Measurements from ENCODE around the gene AXIN1. TPM values are rescaled to one million over a fixed set of nuclear protein-coding genes. Genes with fewer than 3 reads are reported as not detected.
A peak's percentile ranks its signal among the peaks of the same experiment; 100 is the strongest.

The AXIN1 gene
- total and polyA plus RNA-seq, 2 donors, result 20.0 to 24.1 TPM

DNA sequence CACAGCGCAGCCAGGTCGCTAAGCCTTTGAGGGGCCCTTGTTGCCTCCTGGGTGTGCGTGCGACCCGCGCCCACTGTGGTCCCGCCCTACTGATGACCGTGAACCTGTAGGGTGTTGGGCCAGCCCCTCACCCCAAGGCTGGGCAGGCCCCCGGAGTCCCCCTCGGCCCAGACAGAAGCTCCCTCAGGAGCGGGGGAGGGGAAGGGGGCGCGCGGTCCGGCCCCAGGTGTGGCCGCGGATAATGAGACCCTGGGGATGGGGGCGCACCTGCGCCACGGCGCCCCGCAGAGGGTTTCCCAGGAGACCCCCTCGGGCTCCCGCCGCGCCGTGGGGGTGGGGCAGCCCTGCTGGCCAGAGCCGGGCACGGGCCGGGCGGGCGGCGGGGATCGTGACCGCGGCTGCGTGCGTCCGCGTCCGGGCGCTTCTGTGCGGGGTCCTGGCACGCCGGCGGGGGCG lies 72.5 kb downstream of the AXIN1 start:
- Histone ChIP-seq H3K36me3 (ENCODE audit: control insufficient read depth in 2 of 2, insufficient read depth in 2 of 2, low read length in 1 of 2) (no peaks in the 10 kb centered on the region), H3K4me3 (ENCODE audit: low read length in 2 of 2) (no peak overlapping the region), H3K27ac (ENCODE audit: low read depth in 1 of 2, low read length in 1 of 2) (no peak overlapping the region), H3K27me3 (ENCODE audit: control insufficient read depth in 2 of 2, insufficient read depth in 1 of 2, low read length in 1 of 2) (peaks cover 54 to 78% of the 10 kb centered on the region in 2 donors), H3K9me3 (ENCODE audit: control insufficient read depth in 2 of 2, insufficient read depth in 1 of 2, low read length in 1 of 2) (peaks cover 0 to 9% of the 10 kb centered on the region in 2 donors), H3K4me1 (ENCODE audit: control insufficient read depth in 2 of 2, insufficient read depth in 2 of 2, low read length in 2 of 2) (peaks cover 0 to 2% of the 10 kb centered on the region in 2 donors)
- 12% methylated on average over 47 of the region's 47 CpGs for WGBS
- DNase-seq (ENCODE audit: low read depth in 6 of 9, low spot score in 9 of 9), result no peak

DNA sequence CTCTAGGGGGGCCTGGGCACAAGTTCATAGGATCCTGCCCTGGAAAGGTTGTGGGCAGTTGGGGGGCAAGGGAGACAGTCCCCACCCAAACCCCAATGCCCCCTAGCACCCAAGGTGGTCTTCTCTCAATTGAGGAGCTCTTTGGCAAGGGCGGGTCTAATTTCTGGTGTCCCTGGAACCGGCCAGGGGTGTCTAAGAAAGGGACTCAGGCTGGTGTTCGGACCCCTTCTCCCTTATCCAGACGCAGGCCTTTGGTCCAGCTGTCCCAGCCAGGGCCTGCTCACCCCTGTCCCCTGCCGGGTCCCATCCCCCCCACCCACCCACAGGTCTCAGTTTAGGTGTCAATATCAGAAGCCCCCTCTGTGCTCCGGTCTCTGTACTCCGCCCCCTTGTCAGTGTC lies 73.0 kb downstream of the AXIN1 start:
- DNase-seq (ENCODE audit: low read depth in 6 of 9, low spot score in 9 of 9), result no peak
- Histone ChIP-seq H3K27ac (ENCODE audit: low read depth in 1 of 2, low read length in 1 of 2) (no peak overlapping the region), H3K4me1 (ENCODE audit: control insufficient read depth in 2 of 2, insufficient read depth in 2 of 2, low read length in 2 of 2) (peaks cover 0 to 2% of the 10 kb centered on the region in 2 donors), H3K4me3 (ENCODE audit: low read length in 2 of 2) (no peak overlapping the region), H3K27me3 (ENCODE audit: control insufficient read depth in 2 of 2, insufficient read depth in 1 of 2, low read length in 1 of 2) (peaks cover 59 to 83% of the 10 kb centered on the region in 2 donors), H3K9me3 (ENCODE audit: control insufficient read depth in 2 of 2, insufficient read depth in 1 of 2, low read length in 1 of 2) (peaks cover 0 to 4% of the 10 kb centered on the region in 2 donors), H3K36me3 (ENCODE audit: control insufficient read depth in 2 of 2, insufficient read depth in 2 of 2, low read length in 1 of 2) (no peaks in the 10 kb centered on the region)
- 81% methylated on average over 7 of the region's 7 CpGs for WGBS

DNA sequence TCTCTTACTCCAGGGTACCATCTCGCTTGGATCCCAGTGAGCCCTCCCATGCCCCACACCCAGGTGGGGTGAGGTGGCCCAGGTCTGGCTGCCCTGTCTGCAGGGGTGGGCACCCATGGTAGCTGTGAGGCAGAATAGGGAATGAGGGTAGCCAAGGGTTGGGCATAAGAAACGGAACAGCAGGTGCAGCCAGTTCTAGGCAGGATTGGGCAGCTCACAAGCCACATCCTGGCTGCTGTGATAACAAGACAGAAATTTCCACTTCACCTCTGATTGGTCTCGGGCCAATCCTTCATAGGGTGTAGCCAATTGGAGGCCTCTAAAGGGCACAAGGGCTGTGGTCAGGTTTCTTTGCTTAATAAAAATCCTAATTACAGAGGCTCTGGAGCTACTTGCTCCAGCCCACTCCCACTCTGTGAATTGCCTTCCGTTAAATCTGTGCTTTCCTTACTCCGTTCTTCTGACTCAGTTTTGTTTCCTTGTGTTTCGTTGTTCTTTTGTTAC lies 73.6 kb downstream of the AXIN1 start:
- WGBS, result 48% methylated on average over 6 of the region's 6 CpGs
- Histone ChIP-seq H3K27ac (ENCODE audit: low read depth in 1 of 2, low read length in 1 of 2) (no peak overlapping the region), H3K36me3 (ENCODE audit: control insufficient read depth in 2 of 2, insufficient read depth in 2 of 2, low read length in 1 of 2) (no peaks in the 10 kb centered on the region), H3K4me3 (ENCODE audit: low read length in 2 of 2) (no peak overlapping the region), H3K27me3 (ENCODE audit: control insufficient read depth in 2 of 2, insufficient read depth in 1 of 2, low read length in 1 of 2) (peaks cover 66 to 89% of the 10 kb centered on the region in 2 donors), H3K4me1 (ENCODE audit: control insufficient read depth in 2 of 2, insufficient read depth in 2 of 2, low read length in 2 of 2) (peaks cover 0 to 2% of the 10 kb centered on the region in 2 donors), H3K9me3 (ENCODE audit: control insufficient read depth in 2 of 2, insufficient read depth in 1 of 2, low read length in 1 of 2) (peaks cover 0 to 4% of the 10 kb centered on the region in 2 donors)
- DNase-seq (ENCODE audit: low read depth in 6 of 9, low spot score in 9 of 9), result peak in 2 of 9 donors; percentile 7 to 56

DNA sequence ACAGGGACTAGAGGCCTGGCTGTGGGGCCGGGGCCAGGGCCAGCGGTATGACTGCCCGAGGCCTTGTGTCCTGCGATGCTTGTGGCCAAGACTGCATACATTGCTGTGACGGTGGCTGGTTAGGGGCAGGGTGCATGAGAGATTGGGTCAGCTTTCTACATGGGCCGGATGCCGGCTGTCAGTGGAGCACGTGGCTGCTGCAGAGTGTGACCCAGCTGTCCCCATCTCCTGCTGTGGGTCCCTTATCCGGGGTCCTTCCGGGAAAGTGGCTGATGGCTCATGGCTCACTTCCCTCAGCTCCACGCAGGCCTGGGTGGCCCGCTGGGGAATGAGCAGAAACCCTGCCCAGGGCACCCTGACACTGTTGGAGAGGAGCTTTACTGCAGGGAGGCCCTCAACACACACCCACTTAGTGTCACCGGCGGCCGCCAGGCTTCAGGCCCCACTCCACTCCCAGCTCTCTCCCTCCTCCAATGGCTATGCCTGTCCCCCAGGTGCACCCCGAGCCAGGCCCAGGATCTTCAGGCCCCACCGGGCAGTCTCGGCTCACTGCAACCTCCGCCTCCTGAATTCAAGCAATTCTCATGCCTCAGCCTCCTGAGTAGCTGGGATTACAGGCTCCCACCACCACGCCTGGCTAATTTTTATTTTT lies 76.0 kb downstream of the AXIN1 start:
- WGBS, result 95% methylated on average over 20 of the region's 20 CpGs
- no peak overlapping the region for H3K4me3 ChIP-seq (ENCODE audit: low read length in 2 of 2)
- H3K9me3 ChIP-seq (ENCODE audit: control insufficient read depth in 2 of 2, insufficient read depth in 1 of 2, low read length in 1 of 2), result peaks cover 0 to 4% of the 10 kb centered on the region in 2 donors
- peaks cover 0 to 2% of the 10 kb centered on the region in 2 donors for H3K4me1 ChIP-seq (ENCODE audit: control insufficient read depth in 2 of 2, insufficient read depth in 2 of 2, low read length in 2 of 2)
- H3K36me3 ChIP-seq (ENCODE audit: control insufficient read depth in 2 of 2, insufficient read depth in 2 of 2, low read length in 1 of 2), result no peaks in the 10 kb centered on the region
- DNase-seq (ENCODE audit: low read depth in 6 of 9, low spot score in 9 of 9), result no peak
- peaks cover 67 to 86% of the 10 kb centered on the region in 2 donors for H3K27me3 ChIP-seq (ENCODE audit: control insufficient read depth in 2 of 2, insufficient read depth in 1 of 2, low read length in 1 of 2)
- no peak overlapping the region for H3K27ac ChIP-seq (ENCODE audit: low read depth in 1 of 2, low read length in 1 of 2)

DNA sequence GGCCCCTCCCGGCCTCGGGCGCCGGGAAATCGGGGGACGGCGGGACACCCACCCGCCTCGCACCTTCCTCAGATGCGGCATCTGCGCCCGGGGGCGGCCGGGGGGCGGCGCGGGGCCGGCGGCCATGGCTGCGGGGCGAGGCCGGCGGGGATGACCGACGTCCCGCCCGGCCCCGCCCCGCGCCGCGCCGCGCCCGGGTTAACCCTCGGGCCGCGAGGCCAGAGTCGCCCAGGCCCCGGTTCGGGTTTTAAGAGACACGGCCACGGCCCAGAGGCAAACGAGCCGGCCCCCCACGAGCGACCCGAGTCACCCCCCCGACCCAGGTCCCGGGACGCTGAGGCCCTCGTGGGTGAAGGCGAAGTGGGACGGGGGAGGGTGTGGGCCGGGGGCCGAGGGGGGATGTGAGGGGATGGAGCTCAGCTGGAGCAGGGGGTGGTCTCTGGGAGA lies 76.7 kb downstream of the AXIN1 start, which contains the start of gene RGS11:
TSS of gene RGS11 (minus strand) at position 159 of the 447 bp plus-strand sequence. CDS start at position 126, 33 bp downstream.
- DNase-seq (ENCODE audit: low read depth in 6 of 9, low spot score in 9 of 9), result no peak
- H3K27me3 ChIP-seq (ENCODE audit: control insufficient read depth in 2 of 2, insufficient read depth in 1 of 2, low read length in 1 of 2), result peaks cover 60 to 84% of the 10 kb centered on the region in 2 donors
- WGBS, result 6% methylated on average over 56 of the region's 56 CpGs
- H3K27ac ChIP-seq (ENCODE audit: low read depth in 1 of 2, low read length in 1 of 2), result no peak within 1 kb of the TSS
- peaks cover 0 to 4% of the 10 kb centered on the region in 2 donors for H3K9me3 ChIP-seq (ENCODE audit: control insufficient read depth in 2 of 2, insufficient read depth in 1 of 2, low read length in 1 of 2)
- no peaks in the 10 kb centered on the region for H3K36me3 ChIP-seq (ENCODE audit: control insufficient read depth in 2 of 2, insufficient read depth in 2 of 2, low read length in 1 of 2)
- peaks cover 0 to 2% of the 10 kb centered on the region in 2 donors for H3K4me1 ChIP-seq (ENCODE audit: control insufficient read depth in 2 of 2, insufficient read depth in 2 of 2, low read length in 2 of 2)
- H3K4me3 ChIP-seq (ENCODE audit: low read length in 2 of 2), result peak within 1 kb of the TSS in 1 of 2 donors; percentile 25

DNA sequence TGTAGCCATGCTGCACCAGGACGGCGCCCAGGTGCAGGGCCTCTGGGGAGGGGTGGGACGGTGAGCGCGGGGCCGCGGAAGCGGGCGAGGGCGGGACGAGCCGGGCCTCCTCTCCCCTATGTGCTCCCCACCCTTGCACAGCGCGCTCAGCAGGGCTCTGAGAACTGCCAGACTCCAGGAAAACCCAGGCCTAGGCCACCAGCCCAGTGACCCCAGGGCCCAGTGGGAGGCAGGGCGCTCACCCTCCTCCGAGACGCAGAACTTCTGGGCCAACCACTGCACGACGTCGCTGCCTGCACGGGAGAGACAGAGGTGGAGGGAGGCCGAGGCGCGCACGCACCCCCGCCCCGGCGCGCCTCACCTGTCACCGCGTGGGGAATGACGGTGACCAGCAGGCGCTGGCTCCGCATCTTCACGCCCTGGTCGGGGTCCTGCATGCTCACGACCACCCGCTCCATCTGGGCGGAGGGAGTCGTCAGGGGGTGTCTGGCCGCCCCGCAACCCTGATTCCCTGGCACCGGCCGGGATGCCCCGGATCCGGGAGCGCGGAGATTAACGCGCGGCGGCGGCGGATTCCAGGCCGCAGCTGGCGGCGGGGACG lies 77.4 kb downstream of the AXIN1 start:
- DNase-seq (ENCODE audit: low read depth in 6 of 9, low spot score in 9 of 9), result peak in 1 of 9 donors; percentile 15
- H3K4me3 ChIP-seq (ENCODE audit: low read length in 2 of 2), result no peak overlapping the region
- H3K36me3 ChIP-seq (ENCODE audit: control insufficient read depth in 2 of 2, insufficient read depth in 2 of 2, low read length in 1 of 2), result no peaks in the 10 kb centered on the region
- H3K27me3 ChIP-seq (ENCODE audit: control insufficient read depth in 2 of 2, insufficient read depth in 1 of 2, low read length in 1 of 2), result peaks cover 53 to 82% of the 10 kb centered on the region in 2 donors
- H3K4me1 ChIP-seq (ENCODE audit: control insufficient read depth in 2 of 2, insufficient read depth in 2 of 2, low read length in 2 of 2), result peaks cover 0 to 2% of the 10 kb centered on the region in 2 donors
- no peak overlapping the region for H3K27ac ChIP-seq (ENCODE audit: low read depth in 1 of 2, low read length in 1 of 2)
- peaks cover 0 to 4% of the 10 kb centered on the region in 2 donors for H3K9me3 ChIP-seq (ENCODE audit: control insufficient read depth in 2 of 2, insufficient read depth in 1 of 2, low read length in 1 of 2)
- WGBS, result 4% methylated on average over 58 of the region's 58 CpGs

DNA sequence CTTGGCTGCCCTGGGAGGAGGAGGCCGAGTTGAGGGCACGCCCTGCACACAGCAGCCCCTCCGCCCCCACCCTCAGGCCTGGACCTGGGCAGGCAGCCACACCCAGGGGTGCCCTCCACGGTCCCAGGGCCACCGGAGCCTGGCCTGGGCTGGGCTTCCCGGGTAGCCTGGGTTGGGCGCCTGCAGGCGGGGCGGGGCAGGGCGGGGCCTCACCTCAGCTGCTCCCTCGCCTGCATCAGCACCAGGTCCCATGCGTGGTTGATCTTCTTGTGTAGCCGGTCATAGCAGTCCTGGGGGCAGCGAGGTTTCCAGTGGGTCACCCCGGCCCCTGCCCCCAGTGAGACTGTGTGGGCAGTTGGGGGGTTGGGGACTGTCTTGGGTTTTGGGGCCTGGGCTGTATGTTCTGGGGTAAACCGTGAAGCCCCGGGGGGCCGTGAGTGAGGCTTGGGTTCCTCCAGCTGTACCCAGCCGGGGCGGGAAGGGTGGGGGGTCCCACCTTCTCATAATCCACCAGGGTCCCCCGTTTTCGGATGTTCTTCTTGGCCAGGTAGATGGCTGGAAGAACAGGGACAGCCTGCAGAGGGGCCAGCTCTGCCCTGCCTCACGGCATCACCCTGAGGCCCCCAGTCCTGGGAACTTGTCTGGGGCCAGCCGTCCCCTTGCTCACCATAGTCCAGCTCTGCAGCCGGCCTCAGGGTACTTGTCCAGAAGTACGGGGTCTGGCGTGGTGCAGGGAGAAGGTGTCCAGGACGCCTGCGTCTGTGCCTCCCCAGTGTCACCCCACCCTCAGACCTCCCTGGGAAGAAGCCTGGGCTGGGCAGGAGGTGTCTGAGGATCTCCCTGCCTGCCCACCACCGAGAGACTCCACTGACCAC lies 78.7 kb downstream of the AXIN1 start:
- Histone ChIP-seq H3K27ac (ENCODE audit: low read depth in 1 of 2, low read length in 1 of 2) (no peak overlapping the region), H3K27me3 (ENCODE audit: control insufficient read depth in 2 of 2, insufficient read depth in 1 of 2, low read length in 1 of 2) (peaks cover 41 to 72% of the 10 kb centered on the region in 2 donors), H3K4me1 (ENCODE audit: control insufficient read depth in 2 of 2, insufficient read depth in 2 of 2, low read length in 2 of 2) (peaks cover 0 to 2% of the 10 kb centered on the region in 2 donors), H3K36me3 (ENCODE audit: control insufficient read depth in 2 of 2, insufficient read depth in 2 of 2, low read length in 1 of 2) (no peaks in the 10 kb centered on the region), H3K9me3 (ENCODE audit: control insufficient read depth in 2 of 2, insufficient read depth in 1 of 2, low read length in 1 of 2) (peaks cover 0 to 4% of the 10 kb centered on the region in 2 donors), H3K4me3 (ENCODE audit: low read length in 2 of 2) (no peak overlapping the region)
- WGBS, result 92% methylated on average over 30 of the region's 30 CpGs
- DNase-seq (ENCODE audit: low read depth in 6 of 9, low spot score in 9 of 9), result no peak

DNA sequence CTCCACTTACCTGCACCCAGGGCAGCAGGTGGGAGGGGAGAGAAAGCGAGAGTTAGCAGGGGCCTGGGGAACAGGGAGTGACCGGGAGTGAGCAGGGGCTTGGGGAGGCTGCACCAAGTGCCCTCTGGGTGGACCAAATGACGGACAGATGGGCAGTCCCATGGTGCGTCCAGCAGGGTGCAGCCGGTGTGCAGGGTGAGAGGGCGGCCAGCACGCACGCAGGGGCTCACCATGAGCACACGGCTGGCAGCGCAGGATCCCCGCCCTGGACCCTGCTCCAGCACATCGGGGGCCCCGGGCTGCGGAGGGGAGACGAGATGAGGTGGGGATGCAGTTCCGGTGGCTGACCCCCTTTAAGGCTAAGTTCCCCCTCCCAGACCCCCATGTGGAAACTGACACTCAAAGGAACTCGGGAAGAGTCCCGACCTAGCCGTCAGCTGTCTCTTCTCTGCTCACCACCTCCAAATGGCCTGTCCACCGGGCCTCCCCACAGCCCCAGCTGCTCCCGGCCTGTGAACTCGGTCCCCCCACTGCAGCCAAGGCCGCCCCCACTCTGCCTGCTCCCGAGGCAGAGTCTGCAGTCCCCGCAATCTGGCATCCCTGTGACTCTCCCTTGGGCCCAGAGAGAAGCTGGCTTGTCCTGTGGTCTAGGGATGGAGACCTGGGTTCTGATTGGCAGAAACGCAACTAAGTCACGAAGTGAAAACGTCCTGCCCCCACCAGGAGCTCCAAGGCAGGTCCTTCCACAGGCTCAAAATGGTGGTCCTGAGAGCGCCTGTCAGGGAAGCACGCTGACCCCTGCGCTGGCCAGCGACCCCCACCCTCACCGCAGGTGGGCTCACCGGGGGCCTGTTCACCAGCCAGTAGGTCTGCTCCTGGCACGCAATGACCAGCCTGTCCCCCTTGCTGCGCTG lies 79.6 kb downstream of the AXIN1 start:
- H3K27ac ChIP-seq (ENCODE audit: low read depth in 1 of 2, low read length in 1 of 2), result no peak overlapping the region
- 91% methylated on average over 36 of the region's 36 CpGs for WGBS
- H3K27me3 ChIP-seq (ENCODE audit: control insufficient read depth in 2 of 2, insufficient read depth in 1 of 2, low read length in 1 of 2), result peaks cover 38 to 63% of the 10 kb centered on the region in 2 donors
- no peaks in the 10 kb centered on the region for H3K36me3 ChIP-seq (ENCODE audit: control insufficient read depth in 2 of 2, insufficient read depth in 2 of 2, low read length in 1 of 2)
- no peak overlapping the region for H3K4me3 ChIP-seq (ENCODE audit: low read length in 2 of 2)
- H3K4me1 ChIP-seq (ENCODE audit: control insufficient read depth in 2 of 2, insufficient read depth in 2 of 2, low read length in 2 of 2), result peaks cover 0 to 2% of the 10 kb centered on the region in 2 donors
- DNase-seq (ENCODE audit: low read depth in 6 of 9, low spot score in 9 of 9), result no peak
- H3K9me3 ChIP-seq (ENCODE audit: control insufficient read depth in 2 of 2, insufficient read depth in 1 of 2, low read length in 1 of 2), result peaks cover 1 to 4% of the 10 kb centered on the region in 2 donors

All from thymus (tissue), 11 donors.